ENCODE measurements around the gene KRTAP5-8. TPM values are rescaled to one million over a fixed set of nuclear protein-coding genes. Genes with fewer than 3 reads are reported as not detected.
"Not testable (repeated sequence)": the region's sequence is repeated elsewhere in the genome, so short reads cannot be mapped to it uniquely, and the experiment has no call there.

KRTAP5-8 gene
- total and polyA plus RNA-seq, 8 donors, result 0.14 to 0.46 (median 0.35) TPM; not detected in 5

DNA sequence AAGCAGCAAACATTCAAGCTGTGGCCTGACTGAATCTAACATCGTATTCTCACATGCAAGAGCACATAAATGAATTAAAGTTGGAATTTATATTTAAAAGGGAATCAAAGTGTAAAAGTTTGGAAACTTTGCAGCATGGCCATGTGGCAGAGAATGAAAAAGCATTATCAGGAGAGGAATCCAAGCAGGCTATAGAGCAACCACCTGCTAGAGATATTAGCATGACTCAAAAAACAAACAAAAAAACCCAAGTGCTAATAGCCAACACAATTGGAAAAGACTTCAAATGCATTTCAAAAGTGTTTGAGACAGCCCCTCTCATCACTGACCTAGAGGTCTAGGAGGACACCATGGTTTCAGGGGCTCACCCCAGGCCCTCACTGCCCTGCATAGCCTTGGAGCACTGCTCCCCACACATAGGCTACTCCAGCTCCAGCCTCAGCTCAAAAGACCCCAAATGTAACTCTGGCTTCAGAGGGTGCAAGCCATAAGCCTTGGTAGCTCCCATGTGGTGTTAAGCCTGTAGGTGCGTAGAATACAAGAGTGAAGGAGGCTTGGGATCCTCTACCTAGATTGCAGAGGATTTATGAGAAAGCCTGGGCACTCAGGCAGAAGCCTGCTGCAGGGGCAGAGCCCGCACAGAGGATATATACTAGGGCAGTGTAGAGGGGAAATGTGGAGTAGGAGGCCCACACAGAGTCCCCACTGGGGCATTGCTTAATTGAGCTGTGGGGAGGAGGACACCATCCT is 12.5 kb upstream of the KRTAP5-8 start:
- Histone ChIP-seq H3K4me1 (no peaks in the 10 kb centered on the region), H3K27me3 (no peaks in the 10 kb centered on the region), H3K4me3 (no peak overlapping the region), H3K9me3 (no peaks in the 10 kb centered on the region), H3K27ac (no peak overlapping the region), H3K36me3 (no peaks in the 10 kb centered on the region)
- no peak for FAIRE-seq
- TF ChIP-seq, protein P1, sequence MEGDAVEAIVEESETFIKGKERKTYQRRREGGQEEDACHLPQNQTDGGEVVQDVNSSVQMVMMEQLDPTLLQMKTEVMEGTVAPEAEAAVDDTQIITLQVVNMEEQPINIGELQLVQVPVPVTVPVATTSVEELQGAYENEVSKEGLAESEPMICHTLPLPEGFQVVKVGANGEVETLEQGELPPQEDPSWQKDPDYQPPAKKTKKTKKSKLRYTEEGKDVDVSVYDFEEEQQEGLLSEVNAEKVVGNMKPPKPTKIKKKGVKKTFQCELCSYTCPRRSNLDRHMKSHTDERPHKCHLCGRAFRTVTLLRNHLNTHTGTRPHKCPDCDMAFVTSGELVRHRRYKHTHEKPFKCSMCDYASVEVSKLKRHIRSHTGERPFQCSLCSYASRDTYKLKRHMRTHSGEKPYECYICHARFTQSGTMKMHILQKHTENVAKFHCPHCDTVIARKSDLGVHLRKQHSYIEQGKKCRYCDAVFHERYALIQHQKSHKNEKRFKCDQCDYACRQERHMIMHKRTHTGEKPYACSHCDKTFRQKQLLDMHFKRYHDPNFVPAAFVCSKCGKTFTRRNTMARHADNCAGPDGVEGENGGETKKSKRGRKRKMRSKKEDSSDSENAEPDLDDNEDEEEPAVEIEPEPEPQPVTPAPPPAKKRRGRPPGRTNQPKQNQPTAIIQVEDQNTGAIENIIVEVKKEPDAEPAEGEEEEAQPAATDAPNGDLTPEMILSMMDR (IDR thresholded peaks at IDR 0.05), result no peak
- no peak for DNase-seq
- intact Hi-C loops (cut with DNase I), result loop anchor here in 1 of 3 donors (10.0 kb wide), 1 partner anchor 61 kb away; no protein-coding TSS in a partner anchor
- WGBS, 2 donors, result 65 to 76% methylated on average over 3 of the region's 3 CpGs
- ATAC-seq, result no peak

DNA sequence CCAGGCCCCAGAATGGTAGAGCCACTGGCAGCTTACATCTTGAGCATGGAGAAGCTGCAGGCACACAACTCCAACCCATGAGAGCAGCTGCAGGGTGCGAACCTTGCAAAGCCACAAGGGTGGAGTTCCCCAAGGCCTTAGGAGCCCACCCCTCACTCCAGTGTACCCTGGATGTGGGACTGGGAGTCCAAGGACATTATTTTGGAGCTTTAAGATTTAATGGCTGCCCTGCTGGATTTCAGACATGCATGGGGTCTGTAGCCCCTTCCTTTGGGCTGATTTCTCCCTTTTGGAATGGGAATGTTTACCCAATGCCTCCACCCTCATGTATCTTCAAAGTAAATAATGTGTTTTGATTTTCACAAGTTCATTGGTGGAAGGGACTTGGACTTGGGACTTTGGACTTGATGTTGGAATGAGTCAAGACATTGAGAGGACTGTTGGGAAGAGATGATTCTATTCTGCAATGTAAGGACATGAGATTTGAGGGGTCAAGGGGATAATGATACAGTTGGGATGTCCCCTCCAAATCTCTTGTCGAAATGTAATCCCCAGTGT is 11.8 kb upstream of the KRTAP5-8 start:
- ATAC-seq, result no peak
- Histone ChIP-seq H3K4me3 (no peak overlapping the region), H3K36me3 (no peaks in the 10 kb centered on the region), H3K9me3 (no peaks in the 10 kb centered on the region), H3K4me1 (no peaks in the 10 kb centered on the region), H3K27me3 (no peaks in the 10 kb centered on the region), H3K27ac (no peak overlapping the region)
- FAIRE-seq, result no peak
- no peak for DNase-seq
- TF ChIP-seq, protein P1 (IDR thresholded peaks at IDR 0.05), result no peak
- WGBS, 2 donors, result 86 to 91% methylated on average over 2 of the region's 2 CpGs
- intact Hi-C loops (cut with DNase I), result loop anchor here in 1 of 3 donors (10.0 kb wide), 1 partner anchor 61 kb away; no protein-coding TSS in a partner anchor

DNA sequence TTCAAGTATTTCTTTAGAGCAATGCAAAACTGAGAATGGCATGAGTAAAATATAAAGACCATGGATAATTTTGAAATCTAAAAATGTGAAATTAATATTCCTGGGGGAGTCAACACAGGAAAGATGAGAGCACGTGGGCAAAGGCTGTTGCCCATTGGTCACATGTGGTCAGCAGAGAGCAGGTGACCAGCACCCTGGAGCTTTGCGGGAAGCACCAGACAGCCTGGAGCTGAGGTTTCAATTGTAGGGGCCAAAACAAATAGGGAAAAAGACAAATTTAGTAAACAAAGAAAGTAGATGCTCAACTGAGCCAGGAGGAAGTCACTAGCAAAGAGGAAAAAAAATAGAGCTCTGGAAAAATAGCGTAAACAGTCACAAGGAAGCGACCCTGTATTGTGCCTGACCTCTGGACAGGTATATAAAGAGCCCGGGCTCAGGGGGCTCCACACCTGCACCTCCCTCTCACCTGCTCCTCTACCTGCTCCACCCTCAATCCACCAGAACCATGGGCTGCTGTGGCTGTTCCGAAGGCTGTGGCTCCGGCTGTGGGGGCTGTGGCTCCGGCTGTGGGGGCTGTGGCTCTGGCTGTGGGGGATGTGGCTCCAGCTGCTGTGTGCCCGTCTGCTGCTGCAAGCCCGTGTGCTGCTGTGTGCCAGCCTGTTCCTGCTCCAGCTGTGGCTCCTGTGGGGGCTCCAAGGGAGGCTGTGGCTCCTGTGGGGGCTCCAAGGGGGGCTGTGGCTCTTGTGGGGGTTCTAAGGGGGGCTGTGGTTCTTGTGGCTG is 10.8 kb upstream of the KRTAP5-8 start, which contains the start of gene KRTAP5-7:
TSS of gene KRTAP5-7 (plus strand) at position 472 of the 780 bp plus-strand sequence. CDS start at position 506, 34 bp downstream.
- H3K27ac ChIP-seq, H3K4me3 ChIP-seq, DNase-seq, H3K36me3 ChIP-seq, H3K27me3 ChIP-seq, H3K4me1 ChIP-seq, H3K9me3 ChIP-seq, ATAC-seq, FAIRE-seq: not testable (repeated sequence)
- 65 to 70% methylated on average over 9 to 10 of the region's 10 CpGs for WGBS, 2 donors
- intact Hi-C loops (cut with DNase I), result loop anchor here in 1 of 3 donors (10.0 kb wide), 1 partner anchor 62 kb away; no protein-coding TSS in a partner anchor

DNA sequence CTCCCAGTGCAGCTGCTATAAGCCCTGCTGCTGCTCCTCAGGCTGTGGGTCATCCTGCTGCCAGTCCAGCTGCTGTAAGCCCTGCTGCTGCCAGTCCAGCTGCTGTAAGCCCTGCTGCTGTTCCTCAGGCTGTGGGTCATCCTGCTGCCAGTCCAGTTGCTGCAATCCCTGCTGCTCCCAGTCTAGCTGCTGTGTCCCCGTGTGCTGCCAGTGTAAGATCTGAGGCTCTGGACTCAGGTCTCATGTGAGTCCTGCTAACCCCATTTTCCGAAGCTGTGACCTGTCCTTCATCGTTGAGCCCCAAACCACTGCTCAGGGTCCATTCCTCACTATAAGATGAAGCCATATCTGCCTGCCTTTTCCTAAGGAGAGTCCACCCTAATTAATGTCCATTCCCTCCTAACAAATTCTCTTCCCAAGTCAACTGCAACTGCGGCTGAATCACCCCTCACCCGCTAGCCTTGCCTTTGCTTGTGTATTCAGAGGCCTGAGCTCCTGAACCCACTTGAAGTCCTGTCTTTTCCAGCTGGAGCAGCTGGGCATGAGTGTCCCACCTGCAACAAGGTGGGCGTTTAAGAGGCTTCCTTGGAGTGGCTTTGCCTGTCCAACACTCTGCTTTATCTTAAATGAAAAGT is 10.1 kb upstream of the KRTAP5-8 start:
- no peaks in the 10 kb centered on the region for H3K27me3 ChIP-seq
- TF ChIP-seq, protein P1 (IDR thresholded peaks at IDR 0.05), result no peak
- no peaks in the 10 kb centered on the region for H3K36me3 ChIP-seq
- FAIRE-seq (no peak), DNase-seq (no peak), ATAC-seq (no peak)
- no peak overlapping the region for H3K27ac ChIP-seq
- 88 to 93% methylated on average over 6 of the region's 6 CpGs for WGBS, 2 donors
- H3K4me1 ChIP-seq, result no peaks in the 10 kb centered on the region
- intact Hi-C loops (cut with DNase I), result loop anchor here in 1 of 3 donors (10.0 kb wide), 1 partner anchor 63 kb away; no protein-coding TSS in a partner anchor
- H3K4me3 ChIP-seq, result no peak overlapping the region
- no peaks in the 10 kb centered on the region for H3K9me3 ChIP-seq

DNA sequence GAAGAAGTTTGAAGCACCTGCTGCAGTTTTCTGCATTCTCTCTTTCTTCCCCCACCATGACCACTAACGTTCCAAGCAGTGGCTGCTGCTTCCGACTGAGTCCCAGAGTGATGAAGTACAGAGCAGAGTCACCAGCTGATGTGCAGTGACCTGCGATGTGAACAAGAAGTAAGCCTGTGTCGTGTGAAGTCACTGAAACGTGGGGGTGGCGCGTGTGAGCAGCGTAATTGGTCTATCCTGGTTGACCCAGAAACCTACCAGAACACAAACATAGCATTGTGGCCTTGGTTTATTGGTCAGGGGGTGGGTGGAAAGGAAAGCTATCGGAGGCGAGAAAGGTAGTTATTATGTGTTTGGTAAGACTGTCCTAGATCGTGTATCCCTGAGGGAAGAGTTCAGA is 7.2 kb upstream of the KRTAP5-8 start:
- WGBS, 2 donors, result 91% methylated on average over 11 of the region's 11 CpGs
- intact Hi-C loops (cut with DNase I), result no loop called here
- no peaks in the 10 kb centered on the region for H3K36me3 ChIP-seq
- H3K27me3 ChIP-seq, result no peaks in the 10 kb centered on the region
- no peak overlapping the region for H3K4me3 ChIP-seq
- DNase-seq (no peak), ATAC-seq (no peak), FAIRE-seq (no peak)
- H3K9me3 ChIP-seq, result no peaks in the 10 kb centered on the region
- H3K27ac ChIP-seq, result no peak overlapping the region
- TF ChIP-seq, protein P1 (IDR thresholded peaks at IDR 0.05), result no peak
- H3K4me1 ChIP-seq, result peaks cover 0 to 10% (median 6%) of the 10 kb centered on the region in 3 donors
